Endothelial cell of umbilical vein (primary cell): ENCODE data around the gene RUNX2. TPM values are rescaled to one million over a fixed set of nuclear protein-coding genes. Genes with fewer than 3 reads are reported as not detected.

Source experiments
- BruUV-seq: library from RNA; stranded (reverse); fragments of 400-500 nt; replicated peaks from 2 replicates; lab custom pipeline; 2021; lab: Mats Ljungman, UMichigan
- CTCF ChIA-PET: fragments of 300-600, 350-600 bp; sonication (Branson Sonifier 250); formaldehyde crosslinking; loops from one replicate; lab custom pipeline; 2021; ENCODE audit warnings: antibody characterized with exemption, inconsistent platforms; lab: Charles Lee
- POLR2A ChIA-PET: fragments of 300-600, 350-600 bp; sonication (Branson Sonifier 250); formaldehyde crosslinking; loops from one replicate; lab custom pipeline; 2021; ENCODE audit warnings: antibody characterized with exemption, inconsistent platforms; lab: Charles Lee
- DNase-seq: peaks from one replicate; pipeline ENCODE4 v3.0.0-alpha.2; 2011; ENCODE audit warnings: low read depth, low spot score
- FAIRE-seq: peaks from 2 replicates; lab custom pipeline; 2011; peaks lifted over from hg19 to GRCh38; lab: Jason Lieb, UNC
- H2AFZ ChIP-seq: 2 replicates; pipeline ENCODE4 v1.6.0; 2012; ENCODE audit warnings: low read depth, low read length, control low read depth, inconsistent platforms
- H3K27ac ChIP-seq: 2 replicates; pipeline ENCODE4 v1.5.1; 2011; ENCODE audit warnings: low read depth, mild to moderate bottlenecking, control low read depth, low read length, moderate library complexity; ENCODE audit not compliant: insufficient read depth
- H3K27me3 ChIP-seq, 2 experiments: 2 replicates each; pipeline versions ENCODE4 v1.6.0 to v1.6.1; 2011; ENCODE audit warnings: low read length in 2 of 2, mixed read lengths in 1 of 2; ENCODE audit not compliant: control insufficient read depth in 2 of 2, insufficient read depth in 2 of 2
- H3K36me3 ChIP-seq, 2 experiments: 2 replicates in 1 of 2; 3 replicates in 1 of 2; pipeline ENCODE4 v1.5.1; 2011; ENCODE audit warnings: low read length in 2 of 2, mild to moderate bottlenecking in 1 of 2, moderate library complexity in 1 of 2; ENCODE audit not compliant: control insufficient read depth in 2 of 2, insufficient read depth in 2 of 2; ENCODE audit errors: extremely low read depth in 1 of 2
- H3K4me1 ChIP-seq: 3 replicates; pipeline ENCODE4 v1.5.1; 2011; ENCODE audit warnings: mild to moderate bottlenecking, low read length; ENCODE audit not compliant: control insufficient read depth, insufficient read depth; ENCODE audit errors: extremely low read depth
- H3K4me2 ChIP-seq: 2 replicates; pipeline ENCODE4 v1.6.1; 2011; ENCODE audit warnings: low read length, control low read depth, mixed read lengths; ENCODE audit not compliant: insufficient read depth
- H3K4me3 ChIP-seq, 3 experiments: fragments of 200-600 bp in 1 of 3; sonication (generic), shearing (Covaris generic) in 1 of 3; replicated peaks in 1 of 3; 2 replicates each; pipeline ENCODE4 v1.5.1; 2011 to 2016; ENCODE audit warnings: control low read depth in 3 of 3, low read length in 3 of 3, mild to moderate bottlenecking in 2 of 3, inconsistent platforms in 1 of 3, low read depth in 1 of 3, moderate library complexity in 1 of 3; ENCODE audit not compliant: insufficient read depth in 1 of 3
- H3K79me2 ChIP-seq: 2 replicates; pipeline ENCODE4 v1.6.0; 2012; ENCODE audit warnings: low read length, inconsistent platforms; ENCODE audit not compliant: control insufficient read depth, insufficient read depth
- H3K9ac ChIP-seq: replicated peaks from 2 replicates; pipeline ENCODE3; 2011; ENCODE audit warnings: low read length, control low read depth; ENCODE audit not compliant: insufficient read depth; ENCODE audit errors: extremely low read depth
- H3K9me1 ChIP-seq: replicated peaks from 3 replicates; pipeline ENCODE4 v1.6.0; 2011; ENCODE audit warnings: mild to moderate bottlenecking, low read length; ENCODE audit not compliant: control insufficient read depth, insufficient read depth; ENCODE audit errors: extremely low read depth
- H3K9me3 ChIP-seq: replicated peaks from 2 replicates; pipeline ENCODE4 v1.5.1; 2012; ENCODE audit warnings: low read length, inconsistent platforms; ENCODE audit not compliant: control insufficient read depth, insufficient read depth
- H4K20me1 ChIP-seq: replicated peaks from 2 replicates; pipeline ENCODE3; 2011; ENCODE audit warnings: mild to moderate bottlenecking, low read length; ENCODE audit not compliant: control insufficient read depth, insufficient read depth; ENCODE audit errors: extremely low read depth
- EZH2 ChIP-seq: IDR thresholded peaks from 2 replicates; pipeline ENCODE4 v1.6.1; 2012; ENCODE audit warnings: borderline replicate concordance, low read depth, mild to moderate bottlenecking, moderate library complexity, low read length, inconsistent platforms; ENCODE audit not compliant: severe bottlenecking
- FOS ChIP-seq: IDR thresholded peaks from 2 replicates; pipeline ENCODE4 v1.6.1; 2011; ENCODE audit warnings: mild to moderate bottlenecking, low read length, moderate library complexity, borderline replicate concordance; ENCODE audit not compliant: insufficient read depth
- GATA2 ChIP-seq: IDR thresholded peaks from 2 replicates; pipeline ENCODE4 v1.7.0; 2011; ENCODE audit warnings: low read depth, mild to moderate bottlenecking, moderate library complexity, mixed read lengths, low read length; ENCODE audit not compliant: insufficient read length, insufficient read depth
- JUN ChIP-seq: IDR thresholded peaks from 2 replicates; pipeline ENCODE4 v1.6.1; 2011; ENCODE audit warnings: borderline replicate concordance, low read depth; ENCODE audit not compliant: insufficient read length, insufficient read depth
- MAX ChIP-seq: IDR thresholded peaks from 2 replicates; pipeline ENCODE4 v1.6.1; 2011; ENCODE audit not compliant: insufficient read depth, insufficient read length
- MYC ChIP-seq: IDR thresholded peaks from one replicate; pipeline ENCODE4 v1.6.1; 2011; ENCODE audit warnings: mild to moderate bottlenecking, low read depth, low read length
- POLR2A ChIP-seq: IDR thresholded peaks from 2 replicates; pipeline ENCODE4 v1.6.1; 2012; ENCODE audit warnings: low read depth, mild to moderate bottlenecking, control low read depth, low read length
- POLR2AphosphoS5 ChIP-seq: IDR thresholded peaks from 2 replicates; pipeline ENCODE4 v1.6.1; 2012; ENCODE audit warnings: low read depth, mild to moderate bottlenecking, control low read depth, low read length, moderate library complexity; ENCODE audit not compliant: insufficient read depth
- dilution Hi-C: fragments of 300-500 bp; cut with MboI; formaldehyde crosslinking; loops from one replicate; pipeline ENCODE4 v1.15.0; 2019; ENCODE audit warnings: low sequenced_read_pairs; ENCODE audit not compliant: extremely low pct_ligation_motif_present
- intact Hi-C: fragments of 100-400 bp; cut with micrococcal nuclease; formaldehyde crosslinking; loops from one replicate; pipeline ENCODE4 v1.10.0; 2022
- polyA plus RNA-seq, 4 experiments: library from polyadenylated mRNA; depleted of rRNA in 3 of 4; stranded (reverse) in 3 of 4; unstranded in 1 of 4; fragments of >200 nt; gene quantifications; 2 replicates each; pipeline versions ENCODE4 v1.2.1 to v1.2.3, GENCODE V29; 2011 to 2012; ENCODE audit warnings: missing spikeins in 1 of 4
- total RNA-seq: library from RNA; stranded (reverse); gene quantifications from 2 replicates; pipeline ENCODE4 v1.2.3, GENCODE V29; 2021
- TF ChIP-seq, protein P1 (sequence below), 2 donors: IDR thresholded peaks; 1 replicate in 1 of 2; 2 replicates in 1 of 2; pipeline ENCODE4 v1.5.1; 2011; ENCODE audit warnings: low read length in 2 of 2, mild to moderate bottlenecking in 2 of 2, moderate library complexity in 2 of 2, control low read depth in 1 of 2, inconsistent platforms in 1 of 2, low read depth in 1 of 2; ENCODE audit not compliant: insufficient read depth in 1 of 2; ENCODE audit errors: extremely low read depth in 1 of 2

Gene RUNX2
- total and polyA plus RNA-seq, 2 donors (not counting 3 experiments of a cell fraction or from before 2014, with no cell fraction given): 0.06 TPM; not detected in 1

- Histone ChIP-seq H3K27me3 (peaks cover 2 to 3% of the 10 kb centered on the region in 2 experiments), H3K9me3 (no peaks in the 10 kb centered on the region), H2AFZ (no peak overlapping the region), H4K20me1 (no peaks in the 10 kb centered on the region), H3K4me3 (no peak overlapping the region), H3K4me1 (peaks cover 6% of the 10 kb centered on the region), H3K9ac (no peak overlapping the region), H3K79me2 (no peaks in the 10 kb centered on the region), H3K4me2 (no peak overlapping the region), H3K9me1 (no peaks in the 10 kb centered on the region), H3K36me3 (no peaks in the 10 kb centered on the region), H3K27ac (no peak overlapping the region)
- BruUV-seq: no TSS peak
- TF ChIP-seq, protein P1, sequence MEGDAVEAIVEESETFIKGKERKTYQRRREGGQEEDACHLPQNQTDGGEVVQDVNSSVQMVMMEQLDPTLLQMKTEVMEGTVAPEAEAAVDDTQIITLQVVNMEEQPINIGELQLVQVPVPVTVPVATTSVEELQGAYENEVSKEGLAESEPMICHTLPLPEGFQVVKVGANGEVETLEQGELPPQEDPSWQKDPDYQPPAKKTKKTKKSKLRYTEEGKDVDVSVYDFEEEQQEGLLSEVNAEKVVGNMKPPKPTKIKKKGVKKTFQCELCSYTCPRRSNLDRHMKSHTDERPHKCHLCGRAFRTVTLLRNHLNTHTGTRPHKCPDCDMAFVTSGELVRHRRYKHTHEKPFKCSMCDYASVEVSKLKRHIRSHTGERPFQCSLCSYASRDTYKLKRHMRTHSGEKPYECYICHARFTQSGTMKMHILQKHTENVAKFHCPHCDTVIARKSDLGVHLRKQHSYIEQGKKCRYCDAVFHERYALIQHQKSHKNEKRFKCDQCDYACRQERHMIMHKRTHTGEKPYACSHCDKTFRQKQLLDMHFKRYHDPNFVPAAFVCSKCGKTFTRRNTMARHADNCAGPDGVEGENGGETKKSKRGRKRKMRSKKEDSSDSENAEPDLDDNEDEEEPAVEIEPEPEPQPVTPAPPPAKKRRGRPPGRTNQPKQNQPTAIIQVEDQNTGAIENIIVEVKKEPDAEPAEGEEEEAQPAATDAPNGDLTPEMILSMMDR (IDR thresholded peaks at IDR 0.05; ENCODE audit: extremely low read depth in 1 of 2, insufficient read depth in 1 of 2, low read depth in 1 of 2, low read length in 2 of 2): no peak
- no peak for TF ChIP-seq POLR2AphosphoS5
- no peak for TF ChIP-seq FOS
- TF ChIP-seq MYC: no peak
- TF ChIP-seq GATA2: no peak
- no peak for TF ChIP-seq EZH2
- no peak for TF ChIP-seq POLR2A
- TF ChIP-seq MAX: no peak
- no peak for TF ChIP-seq JUN
- ChIA-PET CTCF (no interaction called here), POLR2A (no interaction called here)
- DNase-seq (no peak), FAIRE-seq (no peak)
- dilution Hi-C loops: no loop called here
- intact Hi-C loops: no loop called here
These were observed 317.2 kb downstream of the RUNX2 start for GRCh38 chr6:45645302-45645701.
